T-helper 2 cell treated with Interferon-gamma antibody and Interleukin-4, amounts not matched to agents 100 ng/mL and 5 ng/mL, for 36 hours (primary cell): ENCODE results near the gene NT5DC3. TPM values are rescaled to one million over a fixed set of nuclear protein-coding genes. Genes with fewer than 3 reads are reported as not detected.
"Not testable (repeated sequence)": the region's sequence is repeated elsewhere in the genome, so short reads cannot be mapped to it uniquely, and the experiment has no call there.

Experiments used
- intact Hi-C: fragments of 100-400 bp; cut with micrococcal nuclease; formaldehyde crosslinking; loops from one replicate; pipeline ENCODE4 v1.15.1; 2023
- total RNA-seq: library from RNA; stranded (reverse); gene quantifications from 2 replicates; pipeline ENCODE4 v1.2.3, GENCODE V29; 2022

Gene NT5DC3
- total RNA-seq, 1 donor from 2014 or later = 5.4 TPM

DNA sequence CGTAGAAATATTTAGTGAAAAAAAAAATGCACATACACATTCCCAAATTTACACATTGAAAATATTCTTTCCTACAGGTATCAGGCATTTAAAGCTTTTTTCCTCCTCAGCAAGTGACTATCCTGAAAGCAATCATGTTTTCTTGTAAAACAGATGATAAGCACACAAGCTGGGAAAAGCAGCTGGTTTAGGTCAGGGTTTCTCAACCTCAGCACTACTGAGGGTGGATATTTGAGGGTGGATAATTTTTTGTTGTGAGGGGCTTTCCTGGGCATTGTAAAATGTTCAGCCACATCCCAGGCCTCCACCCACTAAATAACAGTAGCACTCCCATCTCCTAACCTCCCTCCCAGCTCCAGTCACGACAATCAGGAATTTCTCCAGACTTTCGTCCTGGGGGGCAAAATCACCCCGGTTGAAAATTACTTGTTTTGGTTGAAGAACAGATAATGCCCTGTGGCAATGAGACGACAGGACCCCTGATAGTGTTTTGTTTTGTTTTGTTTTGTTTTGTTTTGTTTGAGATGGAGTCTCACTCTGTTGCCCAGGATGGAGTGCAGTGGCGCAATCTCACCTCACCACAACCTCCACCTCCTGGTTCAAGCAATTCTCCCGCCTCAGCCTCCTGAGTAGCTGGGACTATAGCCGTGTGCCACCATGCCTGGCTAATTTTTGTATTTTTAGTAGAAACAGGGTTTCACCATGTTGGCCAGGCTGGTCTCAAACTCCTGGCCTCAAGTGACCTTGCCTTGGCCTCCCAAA lies 15.0 kb upstream of the NT5DC3 start:
- intact Hi-C loops = no loop called here

DNA sequence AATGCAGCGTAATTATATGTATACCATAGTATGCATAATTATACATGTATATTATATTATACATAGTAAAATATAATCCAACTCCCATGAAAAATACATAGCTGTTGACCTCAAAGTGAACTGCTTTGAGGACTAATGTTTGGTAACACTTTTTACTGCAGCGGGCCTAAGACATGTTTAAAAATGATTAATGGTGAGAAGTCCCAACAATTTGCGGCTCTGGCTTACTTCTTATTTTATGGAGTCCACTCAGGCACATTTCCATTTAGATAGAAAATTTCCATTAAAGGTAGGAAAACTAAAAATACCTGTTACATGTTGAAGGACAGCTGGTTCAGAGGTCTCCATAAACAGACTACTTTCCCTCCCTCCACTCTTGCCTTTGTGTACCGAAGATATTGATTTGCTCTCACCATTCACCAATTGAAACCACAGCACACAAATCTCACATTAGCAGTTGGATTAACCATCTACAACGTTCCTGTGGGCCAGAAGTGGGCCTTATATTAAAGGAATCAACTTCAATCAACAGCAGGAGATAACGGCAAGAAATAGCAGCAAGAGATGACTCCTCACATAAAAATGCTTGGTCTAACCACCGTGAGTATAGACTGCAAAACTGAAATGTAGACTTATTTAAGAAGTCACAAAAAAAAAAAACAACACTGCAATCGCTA lies 14.1 kb upstream of the NT5DC3 start:
- intact Hi-C loops = no loop called here

DNA sequence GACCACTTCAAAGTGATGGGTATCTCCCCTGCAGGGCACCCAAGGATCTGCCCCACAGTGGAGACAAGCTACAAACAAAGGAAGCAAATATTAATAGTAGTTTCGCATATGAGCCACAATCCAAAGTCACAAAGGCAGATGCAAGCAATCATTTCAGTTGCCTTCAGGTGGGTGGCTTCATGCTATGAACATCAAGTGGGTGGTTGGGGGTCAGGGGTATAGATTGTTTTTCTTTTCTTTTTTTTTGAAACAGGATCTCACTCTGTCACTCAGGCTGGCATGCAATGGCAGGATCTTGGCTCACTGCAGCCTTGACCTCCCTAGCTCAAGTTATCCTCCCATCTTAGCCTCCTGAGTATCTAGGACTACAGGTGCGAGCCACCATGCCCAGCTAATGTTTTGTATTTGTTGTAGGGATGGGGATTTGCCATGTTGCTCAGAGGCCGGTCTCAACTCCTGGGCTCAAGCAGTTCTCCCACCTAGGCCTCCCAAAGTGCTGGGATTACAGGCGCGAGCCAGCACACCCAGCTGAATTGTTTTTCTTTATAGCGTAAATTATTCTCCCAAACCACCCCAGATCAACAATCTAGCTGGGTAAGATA lies 13.4 kb upstream of the NT5DC3 start:
- intact Hi-C loops = no loop called here

DNA sequence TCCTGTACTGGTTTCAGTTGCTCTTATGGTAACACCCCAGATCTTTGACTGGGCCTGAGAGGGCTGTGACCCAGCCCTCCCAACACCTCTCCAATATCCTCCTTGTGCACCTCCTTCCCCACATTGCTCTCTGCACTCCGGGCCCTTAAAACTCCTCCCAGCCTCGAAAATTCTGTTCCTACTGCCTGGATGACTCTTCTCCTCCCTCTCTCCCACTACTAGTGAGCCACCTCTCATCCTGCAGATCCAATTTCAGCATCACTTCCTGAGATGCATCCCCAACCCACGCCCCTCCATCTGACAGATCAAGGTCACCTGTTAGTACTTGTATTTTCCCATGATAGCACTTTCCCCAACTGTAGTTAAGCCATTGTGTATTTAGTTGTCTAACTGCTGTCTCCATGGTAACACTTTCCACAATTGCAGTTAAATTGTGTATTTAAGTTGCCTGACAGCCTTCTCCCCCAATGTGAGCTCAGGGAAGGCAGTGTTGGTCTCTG lies 11.5 kb upstream of the NT5DC3 start:
- intact Hi-C loops = no loop called here

DNA sequence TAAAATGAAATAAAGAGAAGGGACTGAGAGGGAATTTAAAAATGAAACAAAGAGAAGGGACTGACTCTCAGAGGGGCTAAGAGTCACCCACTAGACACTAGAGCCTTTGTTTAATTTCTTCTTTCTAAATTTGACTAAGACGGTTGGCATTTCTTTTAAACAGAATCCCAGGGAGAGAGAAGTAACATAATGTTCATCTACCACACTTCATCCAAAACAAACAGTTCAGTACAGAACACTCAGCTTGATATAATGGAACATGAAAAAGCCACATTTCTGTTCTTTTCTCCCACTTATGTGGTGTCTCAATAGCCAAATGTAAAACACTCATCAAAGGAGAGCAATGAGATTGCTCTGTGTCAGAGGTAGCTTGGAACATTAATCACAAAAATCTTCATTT lies 10.1 kb upstream of the NT5DC3 start:
- intact Hi-C loops = no loop called here

DNA sequence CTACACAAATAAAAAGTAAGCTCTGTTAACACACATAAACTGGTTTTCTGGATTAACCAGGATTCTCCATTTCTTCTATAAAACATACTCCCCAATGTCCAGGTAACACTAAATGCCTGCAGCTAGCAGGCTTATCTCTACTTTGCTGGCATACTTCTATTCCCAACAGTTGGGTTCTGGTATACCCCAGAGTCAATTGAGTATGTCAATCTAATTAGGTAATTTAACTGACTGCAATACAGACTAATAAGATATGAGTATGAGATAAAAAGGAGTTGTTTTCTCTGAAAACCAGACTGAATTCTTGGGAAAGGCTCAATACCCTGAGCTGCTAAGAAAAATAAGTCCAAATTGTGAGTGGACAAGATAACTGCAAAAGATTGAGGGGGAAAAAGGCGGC lies 9.4 kb upstream of the NT5DC3 start:
- intact Hi-C loops = no loop called here

DNA sequence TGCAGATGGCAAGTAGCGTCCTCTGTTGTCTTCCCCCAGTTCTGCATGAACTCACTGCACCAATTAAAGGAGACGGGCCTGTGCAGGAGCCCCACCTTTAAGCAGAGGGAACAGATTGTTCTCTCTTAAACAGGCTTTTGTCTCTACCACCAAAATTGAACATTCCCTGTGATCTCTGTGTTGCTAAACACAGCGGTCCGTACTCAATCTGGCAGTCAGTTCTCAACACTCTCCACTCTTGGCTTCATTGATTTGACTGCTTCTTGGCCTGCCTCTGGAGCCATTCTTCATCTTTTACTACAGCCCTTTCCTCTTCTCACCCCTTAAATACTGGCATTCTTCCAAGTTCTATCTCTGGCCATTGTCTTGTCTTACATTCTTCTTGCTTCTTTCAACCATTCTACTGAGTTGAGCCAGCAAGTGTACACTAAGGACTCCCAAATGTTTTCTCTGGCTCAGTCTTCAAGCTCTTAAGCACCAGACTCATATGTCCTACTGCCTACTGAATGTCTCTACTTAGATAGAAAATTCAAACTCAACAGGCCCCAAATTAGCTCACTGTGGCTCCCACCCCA lies 8.0 kb upstream of the NT5DC3 start:
- intact Hi-C loops = loop anchor here (10.0 kb wide), 1 partner anchor 436 kb away; no protein-coding TSS in a partner anchor

DNA sequence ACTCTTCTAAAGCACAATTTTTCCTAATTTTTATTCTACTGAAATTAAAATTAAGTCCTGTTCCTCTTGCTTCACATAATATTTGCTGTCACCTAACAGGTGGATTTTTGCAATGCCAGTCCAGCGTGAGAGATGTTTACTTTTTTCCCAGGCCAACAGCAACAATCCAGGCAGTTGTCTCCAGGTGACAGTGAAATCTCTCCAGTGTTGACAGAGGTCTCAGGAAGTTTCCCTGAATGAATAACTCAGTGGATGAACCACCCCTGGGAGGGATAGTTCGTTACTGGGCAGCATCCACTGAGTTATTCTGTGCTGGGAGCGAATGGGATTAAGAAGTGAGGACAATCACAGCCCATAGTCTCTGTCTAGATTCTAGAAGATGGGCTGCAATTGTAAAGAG lies 7.1 kb upstream of the NT5DC3 start:
- intact Hi-C loops = loop anchor here (10.0 kb wide), 1 partner anchor 437 kb away; no protein-coding TSS in a partner anchor

DNA sequence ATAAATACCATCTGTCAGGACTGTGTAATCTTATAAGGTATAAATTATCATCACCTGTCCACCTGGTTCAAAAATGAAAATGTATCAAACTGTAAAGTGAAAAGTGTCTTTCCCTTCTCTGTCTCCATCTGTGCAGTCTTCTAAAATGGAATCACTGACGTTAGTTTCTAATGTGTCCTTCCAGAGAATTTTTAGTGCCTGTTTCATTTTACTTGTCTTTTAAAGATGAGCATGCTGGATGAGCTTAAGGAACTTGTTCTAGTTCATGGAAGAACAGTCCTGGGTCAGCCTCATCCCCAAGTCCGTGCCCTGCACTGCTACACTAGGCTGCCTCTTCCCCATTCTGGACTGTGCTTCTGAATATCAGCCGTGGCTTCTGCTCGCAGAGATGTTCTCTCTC lies 5.4 kb upstream of the NT5DC3 start:
- intact Hi-C loops = loop anchor here (10.0 kb wide), 1 partner anchor 438 kb away; no protein-coding TSS in a partner anchor

DNA sequence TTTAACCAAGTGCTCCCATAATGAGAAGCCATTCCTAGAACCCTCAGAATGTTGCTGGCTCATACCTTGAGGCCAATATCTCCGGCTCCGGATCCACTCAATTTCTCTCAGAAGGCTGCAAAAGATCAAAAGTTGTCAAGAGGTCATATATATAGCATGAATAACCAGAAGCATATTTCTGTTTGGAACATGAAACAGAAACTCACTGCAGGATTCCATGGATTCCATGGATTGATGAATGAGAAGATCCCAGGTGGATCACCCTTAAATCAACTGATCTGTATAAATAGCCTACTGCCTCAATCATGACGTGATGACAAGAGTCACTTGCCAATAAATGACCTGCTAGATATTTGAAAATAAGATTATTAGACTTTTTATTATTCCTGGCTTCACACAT lies 3.3 kb upstream of the NT5DC3 start:
- intact Hi-C loops = loop anchor here (10.0 kb wide), 1 partner anchor 440 kb away; no protein-coding TSS in a partner anchor

DNA sequence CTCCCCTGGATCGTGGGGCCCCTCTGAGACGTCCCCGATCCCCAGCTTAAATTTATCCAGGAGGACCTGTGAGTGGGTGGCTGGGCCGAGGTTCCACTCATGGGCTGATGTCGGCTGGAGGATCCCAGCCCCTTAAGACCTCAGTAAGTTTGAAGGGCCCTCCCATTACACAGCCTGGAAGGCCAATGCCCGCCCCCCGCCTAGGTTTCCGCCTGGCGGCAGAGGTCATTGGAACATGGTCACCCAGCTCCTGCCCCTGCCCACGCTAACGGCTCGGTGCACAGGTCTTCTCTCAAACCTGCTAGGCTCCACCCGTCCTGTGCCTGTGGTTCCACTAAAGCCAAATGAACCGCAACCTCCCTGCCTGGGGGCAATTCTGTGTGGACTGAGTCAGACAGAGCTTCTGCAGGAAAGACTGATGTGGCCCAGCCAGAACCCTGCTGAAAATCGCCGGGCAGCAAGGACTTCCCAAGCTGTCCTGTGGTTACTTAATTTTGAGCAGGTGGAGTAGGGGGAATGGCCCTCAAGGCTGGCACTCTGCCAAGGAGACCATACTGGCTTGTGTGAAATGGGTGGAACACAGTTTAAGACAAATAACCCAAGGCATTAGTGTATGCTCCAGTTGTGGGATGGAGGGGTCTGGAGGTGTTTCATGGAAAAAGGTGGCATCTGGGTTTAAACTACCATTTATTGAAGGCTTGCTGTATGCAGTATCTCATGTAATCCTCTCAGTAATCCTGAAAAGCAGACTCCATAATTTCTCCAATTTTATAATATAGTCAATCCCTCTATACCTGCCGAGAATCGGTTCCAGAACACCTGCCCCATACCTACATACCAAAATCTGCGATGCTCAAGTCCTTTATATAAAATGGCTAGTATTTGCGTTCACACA lies 903 bp upstream of the NT5DC3 start:
- intact Hi-C loops = loop anchor here (1.0 to 10.0 kb wide), 4 partner anchors 88 to 443 kb away; partner anchors contain the start of gene HSP90B1

DNA sequence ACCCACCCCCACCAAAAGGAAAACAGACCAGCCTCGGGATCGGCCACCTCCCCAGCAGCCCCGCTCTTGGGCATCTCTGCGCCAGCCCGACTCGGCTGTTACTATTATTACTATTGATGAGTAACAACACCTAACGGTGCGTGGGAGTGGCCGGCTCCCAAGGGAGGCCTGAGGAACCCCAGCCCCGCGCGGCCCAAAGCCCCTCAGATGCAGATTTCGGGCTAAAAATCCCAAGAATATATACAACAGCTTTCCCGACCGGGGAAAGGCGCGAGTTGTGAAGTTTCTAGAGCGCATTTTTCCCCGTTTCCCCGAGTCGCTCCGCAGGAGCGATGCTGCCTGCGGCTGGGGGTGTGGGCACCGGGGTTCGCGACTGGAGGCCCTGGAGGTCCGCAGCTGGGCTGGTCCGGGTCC lies 565 bp downstream of the NT5DC3 start:
- intact Hi-C loops = loop anchor here (2.0 to 10.0 kb wide), 2 partner anchors 126 to 444 kb away; no protein-coding TSS in a partner anchor

DNA sequence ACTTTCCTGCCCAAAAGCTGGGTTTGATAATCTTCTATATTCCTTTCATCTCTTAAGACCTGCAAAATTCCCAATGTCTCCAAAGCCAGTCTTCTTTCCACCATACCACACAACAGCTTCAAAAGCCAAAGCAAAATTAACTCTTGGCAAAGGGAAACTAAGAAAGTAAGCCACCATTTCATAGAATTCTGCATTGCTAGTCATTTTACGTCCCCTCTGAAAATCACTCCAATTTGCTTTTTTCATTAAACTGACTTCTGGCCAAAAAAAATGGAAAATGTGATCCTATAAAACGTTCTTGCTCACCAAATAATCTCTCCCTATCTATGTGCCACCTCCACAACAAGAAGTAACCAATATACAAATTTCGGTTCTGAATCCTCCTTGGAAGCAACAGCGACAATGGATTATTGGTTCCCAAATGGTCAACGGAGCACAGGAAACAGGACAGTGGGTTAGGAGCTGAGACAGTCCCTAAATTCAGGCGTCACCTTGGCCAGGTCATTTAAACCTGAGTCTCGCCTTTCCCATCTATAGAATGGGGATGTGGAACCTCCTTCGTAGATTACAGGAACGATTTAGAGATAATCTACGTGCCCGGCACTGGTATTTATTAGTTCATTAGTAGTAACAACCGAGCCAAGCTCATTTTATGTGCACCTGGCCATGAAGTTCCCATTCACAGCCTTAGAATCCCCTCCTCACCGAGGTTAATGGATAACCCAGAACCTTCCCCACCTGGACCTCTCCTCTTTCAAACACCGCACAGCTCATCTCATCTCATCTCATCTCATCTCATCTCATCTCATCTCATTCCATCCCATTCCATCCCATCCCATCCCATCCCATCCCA lies 1.2 kb downstream of the NT5DC3 start:
- intact Hi-C loops = loop anchor here (2.0 to 10.0 kb wide), 2 partner anchors 127 to 445 kb away; no protein-coding TSS in a partner anchor

DNA sequence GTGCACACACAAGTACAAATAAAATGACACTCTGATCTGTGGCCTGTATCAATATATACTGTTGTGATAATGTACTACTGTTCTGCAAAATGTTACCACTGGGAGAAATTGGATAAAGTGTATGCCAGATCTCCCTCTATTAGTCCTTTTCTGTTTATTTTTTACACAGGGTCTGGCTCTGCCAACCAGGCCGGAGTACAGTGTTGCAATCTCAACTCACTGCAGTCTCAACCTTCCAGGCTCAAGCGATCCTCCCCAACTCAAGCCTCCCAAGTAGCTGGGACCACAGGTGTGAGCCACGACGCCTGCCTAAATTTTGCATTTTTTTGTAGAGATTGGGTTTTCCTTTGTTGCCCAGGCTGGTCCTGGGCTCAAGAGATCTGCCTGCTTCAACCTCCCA lies 1.9 kb downstream of the NT5DC3 start:
- intact Hi-C loops = no loop called here

DNA sequence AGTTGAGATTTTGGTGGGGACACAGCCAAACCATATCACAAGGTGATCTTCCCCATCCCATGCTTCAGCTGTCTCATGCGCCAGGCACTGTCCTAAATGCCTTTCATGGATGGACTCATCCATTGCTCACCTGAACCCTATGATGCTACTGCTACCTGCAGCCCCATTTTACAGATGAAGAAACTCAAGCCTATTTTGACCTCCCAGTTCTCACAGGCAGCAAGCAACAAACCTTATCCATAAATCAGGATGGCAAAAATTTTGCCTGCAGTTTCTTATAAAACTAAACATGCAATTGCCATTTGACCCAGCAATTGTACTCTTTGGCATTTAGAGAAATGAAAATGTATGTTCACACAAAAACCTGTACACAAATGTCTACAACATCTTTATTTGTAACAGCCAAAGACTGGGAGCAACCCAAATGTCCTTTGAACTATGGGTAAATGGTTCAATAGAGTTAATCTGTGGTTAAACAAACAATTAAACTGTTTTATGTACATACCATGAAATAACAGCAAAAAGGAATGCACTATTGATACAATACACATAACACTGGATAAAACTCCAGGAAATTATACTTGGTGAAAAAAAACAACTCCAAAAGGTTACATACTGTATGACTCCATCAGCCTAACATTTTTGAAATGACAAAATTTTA lies 2.6 kb downstream of the NT5DC3 start:
- intact Hi-C loops = no loop called here

DNA sequence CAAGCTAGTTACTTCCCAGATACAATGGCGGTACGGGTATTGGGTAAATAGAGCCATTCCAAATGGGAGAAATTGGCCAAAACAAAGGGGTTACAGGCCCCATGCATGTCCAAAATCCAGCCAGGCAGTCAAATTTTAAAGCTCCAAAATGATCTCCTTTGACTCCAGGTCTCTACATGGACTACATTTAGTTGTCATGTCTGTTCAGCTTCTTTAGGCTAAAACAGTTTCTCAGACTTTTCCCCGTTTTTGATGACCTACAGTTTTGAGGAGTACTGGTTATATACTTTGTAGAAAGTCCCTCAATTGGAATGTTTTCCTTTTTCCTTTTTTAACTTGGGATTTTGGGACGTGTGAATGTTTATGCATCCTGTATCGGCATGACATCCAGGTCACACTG lies 4.7 kb downstream of the NT5DC3 start:
- intact Hi-C loops = no loop called here

DNA sequence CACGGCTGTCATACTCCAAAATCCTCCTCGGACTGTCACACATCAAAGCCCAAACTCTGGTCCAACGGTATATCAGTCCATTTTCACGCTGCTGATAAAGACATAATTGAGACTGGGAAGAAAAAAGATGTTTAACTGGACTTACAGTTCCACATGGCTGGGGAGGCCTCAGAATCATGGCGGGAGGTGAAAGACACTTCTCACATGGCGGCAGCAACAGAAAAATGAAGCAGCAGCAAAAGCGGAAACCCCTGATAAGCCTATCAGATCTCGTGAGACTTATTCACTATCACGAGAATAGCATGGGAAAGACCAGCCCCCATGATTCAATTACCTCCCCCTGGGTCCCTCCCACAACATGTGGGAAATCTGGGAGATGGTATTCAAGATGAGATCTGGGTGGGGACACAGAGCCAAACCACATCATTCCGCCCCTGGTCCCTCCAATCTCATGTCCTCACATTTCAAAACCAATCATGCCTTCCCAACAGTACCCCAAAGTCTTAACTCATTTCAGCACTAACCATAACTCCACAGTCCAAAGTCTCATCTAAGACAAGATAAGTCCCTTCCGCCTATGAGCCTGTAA lies 5.2 kb downstream of the NT5DC3 start:
- intact Hi-C loops = not testable (repeated sequence)

DNA sequence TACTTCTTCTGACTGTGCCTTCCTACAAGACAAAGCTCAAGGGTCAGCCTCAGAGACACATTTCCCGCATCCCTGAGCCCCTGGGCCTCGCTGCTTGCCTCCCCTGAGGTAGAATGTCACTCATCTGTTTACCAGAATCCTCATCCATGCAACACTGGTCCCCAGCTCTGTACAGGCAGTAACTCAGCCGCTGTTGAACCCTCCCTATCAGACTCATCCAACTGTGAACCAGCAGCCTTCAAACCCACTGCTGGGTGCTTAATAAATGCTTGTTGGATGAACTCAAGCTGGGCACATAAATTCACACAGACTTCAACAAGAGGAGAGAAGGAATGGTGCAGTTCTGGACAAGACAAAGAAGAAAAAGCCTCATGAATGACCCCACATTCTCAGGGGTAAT lies 6.1 kb downstream of the NT5DC3 start:
- intact Hi-C loops = no loop called here

DNA sequence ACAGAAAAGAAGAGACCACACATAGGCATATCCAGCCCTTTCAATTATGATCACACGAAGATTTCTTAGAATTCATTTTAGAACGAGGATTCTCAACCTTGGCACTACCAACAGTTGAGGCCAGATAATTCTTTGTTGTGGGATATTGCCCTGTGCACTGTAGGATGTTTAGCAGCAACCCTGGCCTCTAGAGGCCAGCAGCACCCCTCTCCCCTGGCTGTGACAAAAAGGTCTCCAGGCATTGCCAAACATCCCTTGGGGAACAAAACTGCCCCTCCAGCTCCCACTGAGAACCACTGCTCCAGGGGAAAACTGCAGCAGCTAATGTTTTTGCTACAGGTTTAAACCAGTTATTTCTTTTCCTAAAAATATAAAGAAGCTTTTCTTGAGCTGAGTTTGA lies 7.1 kb downstream of the NT5DC3 start:
- intact Hi-C loops = no loop called here
